GM08714 (cell line): ENCODE results near the gene C1orf198.

Experiments
- H3K4me3 ChIP-seq: fragments of 200-500 bp; sonication (Bioruptor generic); 2 replicates; pipeline ENCODE4 v1.5.1; 2014; ENCODE audit warnings: mild to moderate bottlenecking, low read length, inconsistent platforms
- ZNF274 ChIP-seq: IDR thresholded peaks from 2 replicates; pipeline ENCODE4 v1.6.1; 2012; ENCODE audit warnings: mild to moderate bottlenecking, low read depth, low read length

C1orf198 gene

GRCh38 chr1:230824919-230825721, 43.2 kb downstream of the C1orf198 start:
- no peak for TF ChIP-seq ZNF274
- H3K4me3 ChIP-seq = no peak overlapping the region

GRCh38 chr1:230824551-230824918, 43.8 kb downstream of the C1orf198 start:
- no peak overlapping the region for H3K4me3 ChIP-seq
- TF ChIP-seq ZNF274 = no peak

GRCh38 chr1:230823931-230824381, 44.4 kb downstream of the C1orf198 start:
- no peak overlapping the region for H3K4me3 ChIP-seq
- TF ChIP-seq ZNF274 = no peak

- no peak for TF ChIP-seq ZNF274
- H3K4me3 ChIP-seq = no peak overlapping the region
These were observed 44.9 kb downstream of the C1orf198 start for GRCh38 chr1:230823426-230823825.

GRCh38 chr1:230822092-230822581, 46.2 kb downstream of the C1orf198 start:
- no peak overlapping the region for H3K4me3 ChIP-seq
- TF ChIP-seq ZNF274 = no peak

GRCh38 chr1:230821346-230821745, 47.0 kb downstream of the C1orf198 start:
- no peak for TF ChIP-seq ZNF274

GRCh38 chr1:230820568-230820967, 47.8 kb downstream of the C1orf198 start:
- H3K4me3 ChIP-seq = no peak overlapping the region
- TF ChIP-seq ZNF274 = no peak

More at GRCh38 chr1:230821346-230821745, 47.0 kb downstream of the C1orf198 start:
- no peak overlapping the region for H3K4me3 ChIP-seq

- no peak for TF ChIP-seq ZNF274
- no peak overlapping the region for H3K4me3 ChIP-seq
These were observed 48.3 kb downstream of the C1orf198 start for GRCh38 chr1:230819976-230820375.

- H3K4me3 ChIP-seq = no peak overlapping the region
- TF ChIP-seq ZNF274 = no peak
These were observed 49.4 kb downstream of the C1orf198 start for GRCh38 chr1:230818901-230819300.

- TF ChIP-seq ZNF274 = no peak
- no peak overlapping the region for H3K4me3 ChIP-seq
These were observed 50.0 kb downstream of the C1orf198 start for GRCh38 chr1:230818367-230818766.

GRCh38 chr1:230816018-230816417, 52.3 kb downstream of the C1orf198 start:
- no peak for TF ChIP-seq ZNF274
- no peak overlapping the region for H3K4me3 ChIP-seq

GRCh38 chr1:230814949-230815692, 53.2 kb downstream of the C1orf198 start:
- TF ChIP-seq ZNF274 = no peak
- H3K4me3 ChIP-seq = no peak overlapping the region

- no peak for TF ChIP-seq ZNF274
These were observed 55.8 kb downstream of the C1orf198 start for GRCh38 chr1:230812568-230812967.

GRCh38 chr1:230809256-230809990, 58.9 kb downstream of the C1orf198 start:
- TF ChIP-seq ZNF274 = no peak
- no peak overlapping the region for H3K4me3 ChIP-seq

More at GRCh38 chr1:230812568-230812967, 55.8 kb downstream of the C1orf198 start:
- no peak overlapping the region for H3K4me3 ChIP-seq
